NCI-H82 treated with DMSO at 0.1 percent for 48 hours (cell line): ENCODE results near the gene KEAP1.

Experiments
- DNase-seq: peaks from one replicate; lab custom pipeline; 2025; ENCODE audit not compliant: unreplicated experiment; lab: John Stamatoyannopoulos, UW

The KEAP1 gene

DNA sequence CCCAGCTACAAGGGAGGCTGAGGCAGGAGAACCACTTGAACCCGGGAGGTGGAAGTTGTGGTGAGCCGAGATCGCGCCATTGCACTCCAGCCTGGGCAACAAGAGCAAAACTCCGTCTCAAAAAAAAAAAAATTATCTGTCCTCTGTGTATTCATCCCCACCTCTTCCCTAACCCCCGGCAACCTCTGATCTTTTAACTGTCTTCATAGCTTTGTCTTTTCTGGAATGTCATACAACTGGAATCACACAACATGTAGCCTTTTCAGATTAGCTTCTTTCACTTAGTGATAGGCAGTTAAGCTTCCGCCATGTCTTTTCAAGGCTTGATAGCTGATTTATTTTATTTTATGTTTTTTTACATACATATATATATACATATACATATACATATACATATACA lies 22.5 kb upstream of the KEAP1 start:
- DNase-seq, result no peak

DNA sequence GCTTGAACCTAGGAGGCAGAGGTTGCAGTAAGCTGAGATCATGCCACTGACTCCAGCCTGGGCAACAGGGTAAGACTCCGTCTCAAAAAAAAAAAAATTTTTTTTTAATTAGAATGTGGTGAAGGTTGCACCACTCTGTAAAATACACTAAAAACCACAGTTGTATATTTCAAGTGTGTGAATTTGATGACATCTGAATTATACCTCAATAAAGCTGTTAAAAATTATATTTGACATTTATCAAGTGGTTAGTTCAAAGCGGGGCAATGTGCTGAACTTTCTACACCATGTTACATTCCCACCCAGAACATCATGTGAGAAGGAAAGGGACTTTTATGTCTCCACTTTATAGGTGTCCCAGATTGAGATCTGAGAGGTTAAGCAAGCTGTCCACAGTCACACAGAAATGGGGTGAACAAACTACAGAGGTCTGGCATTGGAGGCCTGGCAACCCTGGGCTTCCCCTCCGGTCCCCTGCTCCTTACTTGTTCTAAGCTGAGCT lies 20.0 kb upstream of the KEAP1 start:
- DNase-seq, result no peak

DNA sequence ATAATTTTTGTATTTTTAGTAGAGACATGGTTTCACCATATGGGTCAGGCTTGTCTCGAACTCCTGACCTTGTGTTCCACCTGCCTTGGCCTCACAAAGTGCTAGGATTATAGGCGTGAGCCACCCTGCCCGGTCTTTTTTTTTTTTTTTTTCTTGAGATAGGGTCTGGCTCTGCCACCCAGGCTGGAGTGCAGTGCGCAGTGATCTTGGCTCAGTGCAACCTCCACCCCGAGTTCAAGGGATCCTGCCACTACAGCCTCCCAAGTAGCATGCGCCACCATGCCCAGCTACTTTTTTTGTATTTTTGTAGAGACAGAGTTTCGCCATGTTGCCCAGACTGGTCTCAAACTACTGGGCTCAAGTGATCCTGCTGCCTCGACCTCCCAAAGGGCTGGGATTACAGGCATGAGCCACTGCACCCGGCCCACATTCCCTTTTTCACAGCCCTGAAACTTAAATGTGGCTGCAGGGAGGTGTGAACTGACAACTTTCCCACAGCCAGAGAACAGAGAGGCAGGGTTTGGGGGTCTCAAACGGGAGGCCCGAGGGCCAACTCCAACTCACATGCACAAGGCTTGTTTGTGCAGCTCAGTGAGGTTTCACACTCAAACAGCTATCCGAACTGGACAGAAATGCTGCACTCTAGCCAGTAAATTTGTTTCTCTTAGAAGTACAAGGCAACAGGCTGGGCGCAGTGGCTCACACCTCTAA lies 18.5 kb upstream of the KEAP1 start:
- DNase-seq, result no peak

DNA sequence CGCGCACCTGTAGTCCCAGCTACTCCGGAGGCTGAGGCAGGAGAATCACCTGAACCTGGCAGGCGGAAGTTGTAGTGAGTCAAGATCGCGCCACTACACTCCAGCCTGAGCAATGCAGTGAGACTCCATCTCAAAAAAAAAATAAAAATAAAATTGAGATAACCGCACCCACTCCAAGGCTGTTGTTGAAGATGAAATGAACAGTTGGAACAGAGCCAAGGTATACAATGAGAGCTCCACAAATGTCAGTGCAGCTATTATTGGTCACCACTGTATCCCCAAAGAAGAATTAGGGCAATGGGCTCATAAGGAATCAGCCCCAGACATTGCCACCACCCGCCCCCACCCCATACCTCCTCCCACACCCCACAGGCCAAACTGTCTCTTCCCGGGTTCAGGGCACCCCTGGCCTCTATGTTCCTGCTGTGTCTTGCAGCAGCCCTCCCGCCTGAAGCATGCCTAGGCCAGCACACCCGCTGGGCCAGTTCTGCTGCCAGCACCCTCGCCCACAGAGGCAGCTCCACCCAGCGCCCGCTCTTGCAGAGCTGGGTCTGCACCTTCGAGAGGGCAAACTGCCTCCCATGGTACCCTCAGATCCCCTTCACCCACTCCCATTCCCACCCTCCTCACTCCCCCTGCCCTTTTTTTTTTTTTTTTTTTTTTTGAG lies 17.6 kb upstream of the KEAP1 start:
- DNase-seq, result no peak

DNA sequence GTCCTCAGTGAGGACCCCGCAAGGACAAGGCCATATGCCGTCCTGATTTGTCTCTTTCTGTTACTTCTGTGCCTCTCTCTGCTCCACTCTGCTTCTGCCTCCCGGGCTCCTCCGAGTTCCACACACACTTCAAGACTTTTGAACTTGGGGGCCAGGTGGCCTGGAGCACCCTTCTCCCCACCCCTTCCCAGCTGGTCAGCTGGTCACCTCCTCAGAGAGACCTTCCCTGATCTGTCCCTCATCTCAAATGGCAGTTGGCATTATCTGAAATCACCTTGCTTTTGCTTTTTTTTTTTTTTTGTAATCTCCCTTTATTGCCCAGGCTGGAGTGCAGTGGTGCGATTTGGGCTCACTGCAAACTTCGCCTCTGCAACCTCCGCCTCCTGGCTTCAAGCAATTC lies 16.3 kb upstream of the KEAP1 start:
- no peak for DNase-seq

DNA sequence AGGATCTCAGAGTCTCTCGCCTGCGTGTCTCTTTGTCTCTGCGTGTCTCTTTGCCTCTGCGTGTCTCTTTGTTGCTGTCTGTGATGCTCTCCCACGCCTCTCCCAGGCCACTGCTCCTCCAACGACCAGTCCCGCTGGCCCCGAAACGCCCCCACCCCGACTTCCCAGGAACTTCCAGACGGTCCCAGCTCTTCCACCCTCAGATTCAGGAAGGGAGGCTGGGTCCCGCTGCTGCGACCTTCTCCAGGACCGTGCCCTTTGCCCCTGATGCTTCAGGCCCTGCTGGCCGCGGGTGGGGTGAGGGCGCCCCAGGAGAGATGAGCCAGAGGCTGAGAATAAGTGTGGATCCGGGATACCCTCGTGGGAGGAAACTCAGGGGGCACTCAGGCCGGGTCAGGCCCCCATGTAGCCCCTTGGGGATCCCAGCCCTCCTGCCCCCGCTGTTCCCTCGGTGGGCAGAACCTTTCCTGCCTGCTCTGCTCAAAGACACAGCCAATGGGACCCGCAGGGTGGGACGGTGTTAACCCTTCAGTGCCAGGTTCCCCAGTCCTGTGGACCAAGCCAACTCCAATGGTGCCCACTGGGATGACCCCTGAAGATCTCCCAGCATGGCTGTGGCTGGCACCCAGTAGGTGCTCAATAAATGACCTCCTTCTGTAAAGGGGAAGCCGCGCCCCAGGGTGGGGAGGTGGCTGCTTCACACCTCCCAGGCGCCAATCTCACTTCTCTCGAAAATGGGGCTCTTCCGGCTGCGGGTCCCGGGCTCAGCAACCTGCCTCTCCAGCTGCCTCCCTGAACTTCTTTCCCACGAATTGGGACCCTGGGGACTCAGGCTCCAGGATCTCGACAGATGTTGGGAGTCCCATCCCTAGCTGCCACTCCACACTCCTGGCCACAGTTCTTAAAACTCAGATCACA lies 15.5 kb upstream of the KEAP1 start:
- no peak for DNase-seq

DNA sequence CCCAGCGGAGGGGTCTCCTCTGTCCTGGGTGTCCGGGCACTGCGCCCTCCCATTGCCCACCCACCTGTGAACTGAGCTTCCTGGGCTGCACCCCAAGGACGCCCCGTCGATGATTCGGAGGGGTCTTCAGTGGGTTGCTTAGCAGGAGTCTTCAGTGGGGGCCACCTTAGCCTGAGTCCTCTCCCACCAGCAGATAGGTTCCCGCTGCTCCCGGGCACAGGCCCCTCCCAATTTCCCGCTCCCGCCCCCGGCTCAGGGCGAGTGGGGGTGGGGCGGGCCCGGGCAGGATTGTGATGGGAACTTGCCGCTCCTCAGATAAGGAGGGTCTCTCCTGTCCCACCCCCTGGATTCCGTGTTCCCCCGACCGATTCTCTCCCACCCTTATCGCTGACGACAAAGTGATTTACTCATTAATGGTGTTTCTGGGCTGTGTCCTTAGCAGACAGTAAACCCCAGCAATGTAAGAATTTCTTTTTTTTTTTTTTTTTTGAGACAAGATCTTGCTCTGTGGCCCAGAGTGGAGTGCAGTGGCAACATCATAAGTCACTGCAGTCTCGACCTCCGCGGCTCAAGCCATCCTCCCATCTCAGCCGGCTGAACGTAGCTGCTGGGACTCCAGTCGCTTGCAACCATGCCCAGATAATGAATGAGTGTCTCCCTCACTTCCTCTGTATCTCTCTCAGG lies 14.7 kb upstream of the KEAP1 start:
- DNase-seq, result no peak

DNA sequence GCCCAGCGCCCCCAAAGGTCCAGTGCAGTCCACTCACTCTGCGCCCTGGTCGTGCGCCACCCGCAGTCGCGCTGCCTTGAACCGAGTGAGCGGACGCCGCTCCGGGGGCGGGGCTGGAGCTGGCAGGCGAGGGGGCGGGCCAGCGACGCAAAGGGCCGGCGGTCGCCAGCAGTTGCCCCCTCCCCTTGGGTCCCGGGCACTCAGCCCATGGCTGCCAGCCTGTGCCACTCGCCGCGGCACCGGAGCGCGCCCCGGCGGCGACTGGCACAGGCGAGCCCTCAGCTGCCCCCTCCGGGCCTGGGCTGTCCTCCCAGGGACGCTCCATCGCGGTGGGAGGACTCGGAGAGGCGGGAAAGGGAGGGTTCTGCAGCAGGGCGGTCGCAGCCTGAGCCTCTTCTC lies 14.2 kb upstream of the KEAP1 start, which contains the start of gene S1PR5:
Gene S1PR5, minus strand, starts transcription at position 87 of the 399 bp plus-strand sequence. CDS start 2,436 bp downstream, outside the sequence.
- no peak for DNase-seq

DNA sequence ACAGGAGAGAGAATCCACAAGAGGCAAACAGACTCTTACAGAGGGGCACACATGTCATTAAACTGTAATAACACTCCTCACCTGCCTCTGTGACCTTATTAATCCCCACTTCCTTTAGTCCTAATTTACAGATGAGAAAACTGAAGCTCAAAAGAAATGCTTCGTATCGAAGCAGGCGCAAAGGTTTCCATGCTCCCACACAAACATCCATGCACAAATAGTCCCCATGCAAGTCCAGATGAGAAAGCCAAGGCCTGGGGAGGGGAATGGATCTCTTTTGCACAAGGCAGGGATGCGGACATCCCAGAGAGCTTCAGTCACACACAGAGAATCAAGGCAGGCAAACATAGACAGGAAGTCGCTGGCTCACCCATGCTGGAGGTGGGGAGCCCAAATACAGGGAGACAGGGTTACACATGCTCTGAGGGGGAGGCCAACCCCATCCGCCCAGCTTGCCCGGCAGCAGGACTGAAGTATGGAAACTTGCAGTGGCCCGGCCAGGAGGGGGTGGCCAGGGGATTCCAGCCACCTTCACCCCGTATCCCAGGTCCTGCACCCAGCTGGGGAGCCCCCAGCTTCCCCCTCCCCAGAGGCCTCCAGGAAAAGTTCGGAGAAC lies 13.6 kb upstream of the KEAP1 start:
- DNase-seq, result no peak

DNA sequence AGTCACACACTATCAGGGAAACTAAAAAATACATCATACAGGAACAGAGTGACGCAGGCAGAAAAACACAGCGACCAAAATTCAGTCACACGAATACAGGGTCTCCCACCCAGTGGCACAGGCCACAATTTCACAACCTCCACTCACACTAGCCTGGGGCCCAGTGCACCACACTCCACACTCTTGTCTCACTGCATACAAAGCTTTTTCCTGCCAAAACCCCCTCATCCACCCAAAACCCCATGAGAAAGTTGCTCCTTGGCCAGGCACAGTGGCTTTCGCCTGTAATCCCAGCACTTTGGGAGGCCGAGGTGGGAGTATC lies 12.9 kb upstream of the KEAP1 start:
- DNase-seq, result no peak

DNA sequence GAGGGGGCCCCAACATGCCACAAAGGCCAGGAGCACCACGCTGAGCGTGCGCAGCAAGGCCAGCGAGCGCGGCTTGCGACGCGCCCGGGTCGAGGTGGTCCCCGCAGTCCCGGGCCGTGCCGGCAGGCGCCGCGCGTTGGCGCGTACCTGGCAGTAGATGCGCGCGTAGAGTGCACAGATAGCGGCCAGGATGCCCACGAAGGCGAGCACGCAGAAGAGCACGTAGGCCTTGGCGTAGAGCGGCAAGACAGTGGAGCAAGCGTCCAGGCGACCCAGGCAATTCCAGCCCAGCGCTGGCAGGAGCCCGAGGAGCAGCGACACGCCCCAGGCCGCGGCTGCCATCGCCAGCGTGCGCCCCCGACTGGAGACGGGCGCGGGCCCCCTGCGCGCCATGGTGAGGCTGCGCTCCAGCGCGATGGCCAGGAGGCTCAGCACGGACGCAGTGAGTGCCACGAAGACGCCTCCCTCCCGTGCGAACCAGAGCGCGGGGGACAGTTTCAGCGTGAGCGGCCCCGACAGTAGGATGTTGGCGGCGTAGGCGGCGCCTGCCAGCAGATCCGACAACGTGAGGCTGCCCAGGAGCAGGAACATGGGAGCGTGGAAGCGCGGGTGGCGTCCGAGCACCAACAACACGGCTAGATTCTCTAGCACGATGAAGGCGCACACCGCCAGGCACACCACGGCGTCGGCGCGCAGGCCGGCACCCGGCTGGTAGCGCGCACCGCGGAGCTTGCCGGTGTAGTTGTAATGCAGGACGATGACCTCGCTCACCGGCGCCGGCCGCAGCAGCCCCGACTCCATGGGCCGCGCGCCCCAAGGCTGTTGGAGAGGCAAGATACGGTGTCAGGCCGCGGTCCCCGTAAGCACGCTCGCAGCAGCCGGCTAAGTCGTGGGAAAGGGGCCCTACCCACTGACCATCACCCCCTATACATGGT lies 11.3 kb upstream of the KEAP1 start:
- DNase-seq, result no peak

DNA sequence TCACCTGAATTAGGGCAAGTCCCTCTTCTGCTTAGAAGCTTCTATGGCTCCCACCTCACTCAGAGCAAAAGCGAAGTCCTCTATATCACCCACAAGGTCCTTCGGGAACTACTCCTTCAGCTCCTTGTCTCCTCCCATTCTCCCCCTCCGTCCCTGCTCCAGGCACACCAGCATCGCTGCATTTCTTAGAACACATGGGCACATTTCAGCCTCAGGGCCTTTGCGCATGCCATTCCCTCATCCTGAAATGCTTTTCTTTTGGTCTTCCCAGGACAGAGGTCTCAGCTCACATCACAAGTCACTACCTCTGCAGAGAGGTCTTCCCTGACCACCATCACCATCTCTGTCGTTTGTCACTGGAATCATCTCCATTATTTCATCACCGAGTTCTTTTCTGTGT lies 10.1 kb upstream of the KEAP1 start:
- no peak for DNase-seq

DNA sequence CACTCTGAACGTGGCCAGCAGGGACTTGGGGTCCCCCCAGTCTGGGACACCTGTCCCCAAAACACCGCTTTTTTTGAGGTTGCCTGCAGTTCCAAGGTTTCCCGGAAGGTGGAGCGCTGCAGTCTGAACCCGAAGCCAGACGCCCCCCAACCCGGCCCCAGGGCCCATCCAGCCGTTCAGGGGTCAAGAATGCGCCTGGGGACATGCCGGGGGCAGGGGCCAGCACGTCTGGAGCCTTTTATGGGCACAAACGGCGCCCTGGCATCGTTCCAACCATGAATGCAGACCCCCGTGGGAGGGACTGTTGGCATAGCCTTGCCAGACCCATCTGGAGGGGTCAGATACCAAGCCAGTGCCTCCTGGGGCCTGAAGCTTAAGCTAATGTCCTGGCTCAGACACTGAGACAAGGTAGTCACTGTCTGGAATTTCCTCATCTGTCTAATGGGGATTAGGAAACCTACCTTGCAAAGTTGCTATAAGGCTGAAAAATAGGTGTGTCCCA lies 7.2 kb upstream of the KEAP1 start:
- no peak for DNase-seq

DNA sequence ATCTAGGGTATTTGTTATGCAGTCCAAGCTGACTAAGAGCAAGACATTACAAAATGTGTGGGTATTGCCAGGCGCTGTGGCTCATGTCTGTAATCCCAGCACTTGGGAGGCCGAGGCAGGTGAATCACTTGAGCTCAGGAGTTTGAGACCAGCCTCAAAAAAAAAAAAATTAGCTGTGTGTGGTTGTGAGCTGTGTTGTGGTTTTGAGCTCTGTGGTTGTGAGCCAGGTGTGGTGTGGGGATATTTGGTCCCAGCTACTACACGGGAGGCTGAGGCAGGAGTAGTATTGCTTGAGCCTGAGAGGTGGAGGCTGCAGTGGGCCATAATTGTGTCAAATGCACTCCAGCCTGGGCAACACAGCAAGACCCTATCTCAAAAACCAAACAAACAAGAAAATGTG lies 5.6 kb upstream of the KEAP1 start:
- DNase-seq, result no peak

DNA sequence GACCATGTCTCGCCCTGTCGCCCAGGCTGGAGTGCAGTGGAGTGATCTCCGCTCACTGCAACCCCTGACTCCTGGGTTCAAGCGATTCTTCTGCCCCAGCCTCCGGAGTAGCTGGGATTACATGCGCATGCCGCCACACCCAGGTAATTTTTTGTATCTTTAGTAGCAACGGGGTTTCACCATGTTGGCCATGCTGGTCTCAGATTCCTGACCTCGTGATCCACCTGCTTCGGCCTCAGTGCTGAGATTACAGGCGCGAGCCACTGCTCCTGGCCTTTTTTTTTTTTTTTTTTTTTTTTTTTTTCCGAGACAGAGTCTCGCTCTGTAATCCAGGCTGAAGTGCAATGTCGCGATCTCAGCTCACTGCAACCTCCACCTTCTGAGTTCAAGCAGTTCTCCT lies 4.9 kb upstream of the KEAP1 start:
- no peak for DNase-seq

DNA sequence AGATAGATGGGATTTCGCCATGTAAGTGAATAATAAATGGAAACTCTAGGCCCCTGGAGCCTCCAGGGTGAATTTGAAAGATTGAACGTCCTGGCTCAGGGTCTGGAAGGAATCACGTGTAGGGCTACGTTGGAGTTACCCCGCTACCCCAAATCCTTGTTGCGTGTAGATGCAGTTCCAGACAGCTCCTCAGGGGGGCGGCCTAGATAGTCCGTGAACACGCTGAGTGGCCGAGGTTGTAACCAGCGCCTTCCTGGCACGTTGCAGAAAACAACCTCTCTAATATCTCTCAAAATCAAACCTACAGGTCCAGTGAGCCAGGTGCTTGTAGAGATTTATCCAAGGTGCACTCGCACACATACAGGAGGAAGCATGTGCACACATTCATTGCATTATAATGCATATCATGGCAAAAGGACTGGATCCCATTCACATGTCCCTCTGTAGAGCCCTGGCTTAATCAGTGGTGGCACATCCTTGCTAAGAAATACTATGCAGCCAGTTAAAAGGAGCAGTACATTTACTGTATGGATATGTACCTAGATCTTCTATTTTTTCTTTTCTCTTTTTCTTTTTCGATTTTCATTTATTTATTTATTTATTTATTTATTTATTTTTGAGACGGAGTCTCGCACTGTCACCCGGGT lies 2.5 kb upstream of the KEAP1 start:
- DNase-seq, result no peak

DNA sequence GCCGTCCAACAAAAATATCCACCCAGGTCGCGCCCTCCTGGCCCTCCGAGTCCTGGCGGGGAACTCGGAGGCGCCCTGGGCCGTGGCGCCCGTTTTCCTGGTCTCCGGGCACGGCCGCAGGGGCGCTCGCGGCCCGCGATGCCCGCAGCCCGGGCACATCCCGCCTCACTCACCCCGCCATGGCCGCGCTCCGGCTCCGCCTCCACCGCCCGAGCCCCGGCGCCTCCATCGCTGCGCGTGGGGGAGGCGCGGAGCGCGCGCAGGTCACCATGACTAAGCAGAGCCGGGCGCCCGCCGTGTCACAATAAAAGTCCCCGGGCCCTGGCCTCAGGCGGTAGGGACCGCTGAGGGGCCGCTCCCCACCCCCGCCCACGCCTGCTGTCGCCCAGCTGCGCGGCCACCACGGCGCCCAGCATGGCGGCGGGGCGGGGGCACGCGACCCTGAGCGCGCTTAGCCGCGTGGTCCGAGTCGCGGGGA lies 593 bp downstream of the KEAP1 start:
- DNase-seq, result peak; percentile 50

DNA sequence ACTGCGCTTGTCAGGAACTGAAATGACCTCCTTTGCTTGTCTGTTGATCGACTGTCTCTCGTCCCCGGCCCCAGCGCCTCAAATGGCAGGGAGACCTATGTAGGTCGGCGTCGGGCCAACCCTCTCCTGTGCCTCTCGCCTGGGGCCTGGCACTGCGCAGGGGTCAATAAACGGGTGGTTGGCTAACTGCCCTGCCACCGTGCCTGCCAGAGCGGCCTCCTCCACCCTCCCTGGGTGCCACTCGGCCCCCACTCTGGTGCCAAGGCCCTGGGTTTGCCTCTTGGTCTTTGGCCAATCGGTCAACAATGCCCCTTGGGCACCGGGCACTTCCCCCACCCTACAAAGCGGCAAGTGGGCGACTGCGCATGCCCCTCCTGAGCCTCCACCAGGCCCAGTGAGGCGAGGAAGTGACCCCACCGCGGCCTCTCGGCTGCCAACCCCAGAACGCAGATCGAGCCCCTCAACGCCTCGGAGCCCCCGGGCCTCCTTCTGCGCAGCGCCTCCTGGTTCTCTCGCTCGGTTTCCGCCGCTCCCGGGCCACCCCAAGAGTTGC lies 1.1 kb downstream of the KEAP1 start:
- DNase-seq, result no peak

DNA sequence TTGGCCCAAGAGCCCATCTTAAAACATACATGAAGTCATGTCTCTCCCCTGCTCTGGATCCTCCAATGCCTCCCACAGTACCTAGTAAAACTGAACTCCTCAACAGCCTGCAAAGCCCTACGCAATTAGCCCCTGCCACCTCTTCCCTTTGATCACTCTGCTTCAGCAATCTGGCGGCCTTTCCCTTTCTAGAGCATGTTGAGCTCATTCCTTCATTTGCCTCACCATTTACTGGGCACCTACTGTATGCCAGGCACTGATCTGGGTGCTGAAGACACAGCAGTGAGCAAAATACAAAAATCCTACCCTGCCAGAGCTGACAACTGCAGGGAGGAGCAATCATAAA lies 2.9 kb downstream of the KEAP1 start:
- DNase-seq, result no peak
